Type B pancreatic cell (in vitro differentiated cells): ENCODE results near the gene MRPS7. TPM values are rescaled to one million over a fixed set of nuclear protein-coding genes. Genes with fewer than 3 reads are reported as not detected.

Source experiments
- DNase-seq: peaks from one replicate; pipeline ENCODE4 v3.0.0; 2021; ENCODE audit warnings: mixed read lengths; ENCODE audit not compliant: unreplicated experiment; ENCODE audit errors: extremely low spot score
- H3K27ac Mint-ChIP-seq: 2 replicates; pipeline ENCODE4 v1.8.0; 2021; ENCODE audit warnings: mild to moderate bottlenecking, mixed read lengths
- H3K27me3 Mint-ChIP-seq: 2 replicates; pipeline ENCODE4 v1.8.0; 2021; ENCODE audit warnings: mixed read lengths
- H3K36me3 Mint-ChIP-seq: 2 replicates; pipeline ENCODE4 v1.8.0; 2021; ENCODE audit warnings: mixed read lengths
- H3K4me1 Mint-ChIP-seq: one replicate; pipeline ENCODE4 v1.8.0; 2021; ENCODE audit warnings: mixed read lengths; ENCODE audit not compliant: unreplicated experiment
- H3K4me3 Mint-ChIP-seq: 2 replicates; pipeline ENCODE4 v1.8.0; 2021; ENCODE audit warnings: mild to moderate bottlenecking, mixed read lengths
- H3K9me3 Mint-ChIP-seq: 2 replicates; pipeline ENCODE4 v1.8.0; 2021; ENCODE audit warnings: mixed read lengths
- total RNA-seq: library from RNA; stranded (reverse); gene quantifications from 2 replicates; pipeline ENCODE4 v1.2.1, GENCODE V29; 2021; ENCODE audit warnings: low replicate concordance
- TF ChIP-seq, protein P1 (sequence below): fragments of 200-600 bp; sonication (generic); conservative IDR thresholded peaks from 2 replicates; pipeline ENCODE4 v1.5.0; 2021; ENCODE audit warnings: antibody characterized with exemption, mild to moderate bottlenecking

The MRPS7 gene
- total RNA-seq, 1 donor from 2014 or later, result 70.9 TPM

DNA sequence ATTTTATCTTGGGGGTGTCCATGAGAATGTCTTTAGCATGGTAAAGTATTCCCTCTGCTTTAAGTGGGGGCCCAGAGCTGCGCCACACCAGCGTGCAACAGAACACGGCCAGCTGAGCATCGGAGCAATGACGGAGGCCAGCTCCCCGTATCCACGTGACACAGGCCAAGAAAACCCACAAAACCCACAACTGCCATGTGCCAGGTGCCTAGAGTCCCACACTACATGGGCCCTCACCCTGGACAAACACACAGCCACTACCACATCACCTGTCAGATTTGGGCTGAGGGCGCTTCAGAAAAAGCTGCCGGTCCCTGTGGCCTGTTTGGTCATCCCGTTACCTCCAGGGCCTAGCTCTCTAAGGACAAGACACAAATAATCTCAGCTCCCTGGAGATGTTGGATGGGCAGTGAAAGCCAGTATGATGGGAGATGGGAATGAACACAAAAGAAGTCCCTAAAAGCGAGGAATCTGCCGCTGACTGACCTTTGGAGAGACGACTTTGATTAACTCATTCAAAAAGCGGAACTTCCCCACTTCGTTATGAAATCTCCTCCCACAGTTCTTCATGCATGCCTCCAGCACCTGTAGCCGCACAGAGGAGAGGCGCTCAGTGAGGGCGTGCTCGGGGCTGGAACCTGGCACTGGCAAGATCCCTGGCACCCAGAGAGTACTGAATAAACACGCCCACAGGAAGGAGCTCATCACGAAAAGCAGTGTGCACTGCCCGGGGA is 17.4 kb upstream of the MRPS7 start:
- DNase-seq, result no peak
- no peaks in the 10 kb centered on the region for H3K9me3 Mint-ChIP-seq

DNA sequence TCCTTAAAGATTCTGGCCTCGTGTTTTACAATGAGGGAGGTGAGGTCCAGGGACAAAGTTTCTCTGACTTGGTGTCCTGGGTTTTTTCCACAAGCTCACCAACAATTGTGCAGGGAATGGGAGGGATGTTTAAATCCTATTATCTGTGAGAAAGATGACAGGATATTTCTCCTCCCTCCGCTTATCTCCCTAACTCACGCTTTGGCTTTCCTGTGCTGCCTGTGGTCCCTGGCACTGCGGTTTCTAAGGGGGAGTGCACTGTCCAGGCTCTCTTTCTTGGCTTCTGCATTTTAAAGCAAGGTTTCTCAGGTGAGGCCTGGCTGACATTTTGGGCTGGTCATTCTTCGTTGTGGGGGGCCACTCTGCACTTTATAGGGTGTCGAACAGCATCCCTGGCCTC is 16.7 kb upstream of the MRPS7 start:
- Mint-ChIP-seq H3K27me3 (no peaks in the 10 kb centered on the region), H3K4me1 (peaks cover 6% of the 10 kb centered on the region), H3K27ac (no peak overlapping the region), H3K9me3 (no peaks in the 10 kb centered on the region), H3K4me3 (no peak overlapping the region), H3K36me3 (peaks cover 3% of the 10 kb centered on the region)
- DNase-seq, result no peak
- TF ChIP-seq, protein P1, sequence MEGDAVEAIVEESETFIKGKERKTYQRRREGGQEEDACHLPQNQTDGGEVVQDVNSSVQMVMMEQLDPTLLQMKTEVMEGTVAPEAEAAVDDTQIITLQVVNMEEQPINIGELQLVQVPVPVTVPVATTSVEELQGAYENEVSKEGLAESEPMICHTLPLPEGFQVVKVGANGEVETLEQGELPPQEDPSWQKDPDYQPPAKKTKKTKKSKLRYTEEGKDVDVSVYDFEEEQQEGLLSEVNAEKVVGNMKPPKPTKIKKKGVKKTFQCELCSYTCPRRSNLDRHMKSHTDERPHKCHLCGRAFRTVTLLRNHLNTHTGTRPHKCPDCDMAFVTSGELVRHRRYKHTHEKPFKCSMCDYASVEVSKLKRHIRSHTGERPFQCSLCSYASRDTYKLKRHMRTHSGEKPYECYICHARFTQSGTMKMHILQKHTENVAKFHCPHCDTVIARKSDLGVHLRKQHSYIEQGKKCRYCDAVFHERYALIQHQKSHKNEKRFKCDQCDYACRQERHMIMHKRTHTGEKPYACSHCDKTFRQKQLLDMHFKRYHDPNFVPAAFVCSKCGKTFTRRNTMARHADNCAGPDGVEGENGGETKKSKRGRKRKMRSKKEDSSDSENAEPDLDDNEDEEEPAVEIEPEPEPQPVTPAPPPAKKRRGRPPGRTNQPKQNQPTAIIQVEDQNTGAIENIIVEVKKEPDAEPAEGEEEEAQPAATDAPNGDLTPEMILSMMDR, result no peak

More for the DNA sequence above, 17.4 kb upstream of the MRPS7 start:
- TF ChIP-seq, protein P1, result no peak
- Mint-ChIP-seq H3K36me3 (peaks cover 3% of the 10 kb centered on the region), H3K27ac (no peak overlapping the region), H3K27me3 (no peaks in the 10 kb centered on the region), H3K4me3 (no peak overlapping the region), H3K4me1 (no peaks in the 10 kb centered on the region)

DNA sequence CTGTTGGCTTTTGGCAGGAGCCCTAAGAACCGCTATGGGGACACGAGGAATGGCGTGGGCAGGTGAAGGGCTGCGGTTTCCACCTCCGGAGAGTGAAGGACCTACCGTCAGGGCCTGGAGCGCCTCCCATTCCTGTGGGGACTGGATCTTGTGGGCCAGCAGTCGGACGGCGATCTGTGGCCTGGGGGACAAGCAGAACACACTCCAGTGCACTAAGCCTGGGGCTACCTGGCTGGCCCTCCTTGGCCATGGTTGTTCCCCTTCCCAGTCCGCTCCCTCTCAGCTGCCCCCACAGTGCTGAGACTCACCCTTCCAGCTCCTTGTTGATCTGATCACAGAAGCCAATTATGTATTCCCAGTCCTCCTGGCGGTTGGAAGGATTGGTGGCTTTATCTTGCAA is 15.3 kb upstream of the MRPS7 start:
- H3K36me3 Mint-ChIP-seq, result peaks cover 3% of the 10 kb centered on the region
- H3K4me3 Mint-ChIP-seq, result no peak overlapping the region
- TF ChIP-seq, protein P1, result no peak
- no peak for DNase-seq
- H3K27ac Mint-ChIP-seq, result no peak overlapping the region
- H3K4me1 Mint-ChIP-seq, result peaks cover 9% of the 10 kb centered on the region
- no peaks in the 10 kb centered on the region for H3K27me3 Mint-ChIP-seq
- no peaks in the 10 kb centered on the region for H3K9me3 Mint-ChIP-seq

DNA sequence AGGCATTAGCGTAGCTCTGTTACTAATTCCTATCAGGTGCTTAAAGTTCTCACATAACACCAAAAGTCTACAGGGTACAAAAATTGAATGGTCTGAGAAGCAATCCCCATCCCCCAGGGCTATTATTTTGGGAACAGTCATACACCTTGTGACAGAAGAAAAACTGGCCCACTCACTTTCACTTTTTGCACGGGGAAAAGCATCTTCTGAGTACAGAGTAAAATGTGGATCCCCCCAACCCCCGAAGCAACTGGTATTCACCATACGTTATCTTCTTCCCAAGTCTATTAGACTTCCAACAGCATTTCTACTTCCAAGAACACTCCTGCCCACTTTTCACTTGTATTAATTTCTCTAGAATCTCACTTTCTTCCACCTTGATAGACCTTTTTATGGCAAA is 12.1 kb upstream of the MRPS7 start:
- Mint-ChIP-seq H3K27me3 (no peaks in the 10 kb centered on the region), H3K4me3 (no peak overlapping the region), H3K36me3 (no peaks in the 10 kb centered on the region), H3K4me1 (peaks cover 9% of the 10 kb centered on the region), H3K9me3 (no peaks in the 10 kb centered on the region), H3K27ac (peak overlapping the region; percentile 21)
- TF ChIP-seq, protein P1, result no peak
- DNase-seq, result no peak

DNA sequence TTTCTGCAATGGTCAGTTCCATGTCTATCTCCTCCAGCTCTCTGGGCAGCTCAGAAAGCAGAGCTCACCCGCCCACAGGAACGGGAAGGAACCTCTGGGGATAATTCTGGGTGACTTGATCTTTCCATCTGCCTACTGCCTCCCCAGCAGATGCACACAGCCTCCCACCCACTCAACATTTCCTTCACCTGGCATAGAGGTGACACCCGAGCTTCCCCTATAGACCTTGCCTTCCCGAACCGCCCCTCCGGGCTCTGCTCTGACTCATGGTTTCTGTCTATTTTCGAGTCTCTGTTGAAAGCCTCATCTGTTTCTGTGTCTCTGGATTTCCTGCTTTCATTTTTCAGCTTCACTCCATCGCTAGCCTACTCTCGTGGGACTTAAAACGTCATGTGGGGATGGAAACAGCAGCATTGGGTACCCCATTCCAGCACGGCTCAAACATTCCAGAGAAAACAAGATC is 11.6 kb upstream of the MRPS7 start:
- Mint-ChIP-seq H3K4me3 (no peak overlapping the region), H3K9me3 (no peaks in the 10 kb centered on the region), H3K27ac (peak overlapping the region; percentile 21), H3K27me3 (no peaks in the 10 kb centered on the region), H3K36me3 (no peaks in the 10 kb centered on the region), H3K4me1 (peaks cover 9% of the 10 kb centered on the region)
- TF ChIP-seq, protein P1, result no peak
- DNase-seq, result no peak
